ENCODE results near the gene CYRIA. TPM values are rescaled to one million over a fixed set of nuclear protein-coding genes. Genes with fewer than 3 reads are reported as not detected.

Gene CYRIA
- total and polyA plus RNA-seq, 4 donors = 1.3 to 4.3 (median 2.4) TPM

- TF ChIP-seq RXRA (IDR thresholded peaks at IDR 0.05) (no peak), FOXA2 (IDR thresholded peaks at IDR 0.05) (no peak), FOXA1 (IDR thresholded peaks at IDR 0.05) (no peak)
Measured at GRCh38 chr2:16628314-16628713, 37.3 kb downstream of the CYRIA start (continued).

GRCh38 chr2:16626997-16627605 is 38.5 kb downstream of the CYRIA start:
- TF ChIP-seq RAD21 (IDR thresholded peaks at IDR 0.05) (no peak), TAF1 (conservative IDR thresholded peaks at IDR 0.05) (no peak), REST (IDR thresholded peaks at IDR 0.05) (no peak)
- 81% methylated on average over 6 of the region's 6 CpGs for WGBS
- H3K27ac ChIP-seq (ENCODE audit: low read depth in 1 of 2, low read length in 2 of 2) = peak overlapping the region; percentile 67 to 69
- no peaks in the 10 kb centered on the region for H3K27me3 ChIP-seq (ENCODE audit: control insufficient read depth in 4 of 4, insufficient read depth in 4 of 4, low read length in 3 of 4)
- peaks cover 3 to 34% (median 19%) of the 10 kb centered on the region in 4 donors for H3K4me1 ChIP-seq (ENCODE audit: control insufficient read depth in 4 of 4, insufficient read depth in 4 of 4, low read length in 3 of 4)
- no peak overlapping the region for H3K9ac ChIP-seq (ENCODE audit: low read depth in 1 of 2, low read length in 2 of 2)
- no peak for DNase-seq (ENCODE audit: low spot score)
- H3K36me3 ChIP-seq (ENCODE audit: control insufficient read depth in 4 of 4, insufficient read depth in 3 of 4, low read depth in 1 of 4, low read length in 3 of 4) = no peaks in the 10 kb centered on the region
- no peaks in the 10 kb centered on the region for H3K9me3 ChIP-seq (ENCODE audit: control insufficient read depth in 4 of 4, low read length in 3 of 4)
- no peak overlapping the region for H3K4me3 ChIP-seq (ENCODE audit: low read depth in 1 of 3, low read length in 3 of 3)

GRCh38 chr2:16626497-16626896 is 39.1 kb downstream of the CYRIA start:
- peaks cover 3 to 34% (median 19%) of the 10 kb centered on the region in 4 donors for H3K4me1 ChIP-seq (ENCODE audit: control insufficient read depth in 4 of 4, insufficient read depth in 4 of 4, low read length in 3 of 4)
- H3K27me3 ChIP-seq (ENCODE audit: control insufficient read depth in 4 of 4, insufficient read depth in 4 of 4, low read length in 3 of 4) = no peaks in the 10 kb centered on the region
- H3K36me3 ChIP-seq (ENCODE audit: control insufficient read depth in 4 of 4, insufficient read depth in 3 of 4, low read depth in 1 of 4, low read length in 3 of 4) = no peaks in the 10 kb centered on the region
- H3K27ac ChIP-seq (ENCODE audit: low read depth in 1 of 2, low read length in 2 of 2) = peak overlapping the region; percentile 67 to 69
- no peak overlapping the region for H3K4me3 ChIP-seq (ENCODE audit: low read depth in 1 of 3, low read length in 3 of 3)
- H3K9ac ChIP-seq (ENCODE audit: low read depth in 1 of 2, low read length in 2 of 2) = no peak overlapping the region
- no peaks in the 10 kb centered on the region for H3K9me3 ChIP-seq (ENCODE audit: control insufficient read depth in 4 of 4, low read length in 3 of 4)
- no peak for DNase-seq (ENCODE audit: low spot score)
- TF ChIP-seq ZBTB33 (IDR thresholded peaks at IDR 0.05) = no peak
- TF ChIP-seq SP1 (IDR thresholded peaks at IDR 0.05) = no peak
- no peak for TF ChIP-seq RXRA (IDR thresholded peaks at IDR 0.05)
- no peak for TF ChIP-seq HNF4A (conservative IDR thresholded peaks at IDR 0.05)
- no peak for TF ChIP-seq MAX (IDR thresholded peaks at IDR 0.05)
- TF ChIP-seq HNF4G (IDR thresholded peaks at IDR 0.05) = no peak
- no peak for TF ChIP-seq JUND (IDR thresholded peaks at IDR 0.05)
- no peak for TF ChIP-seq CTCF (IDR thresholded peaks at IDR 0.05; ENCODE audit: low read depth, low read length, missing input control)
- TF ChIP-seq RAD21 (IDR thresholded peaks at IDR 0.05) = no peak
- no peak for TF ChIP-seq FOXA1 (IDR thresholded peaks at IDR 0.05)
- TF ChIP-seq FOXA2 (IDR thresholded peaks at IDR 0.05) = no peak
- TF ChIP-seq EGR1 (IDR thresholded peaks at IDR 0.05; ENCODE audit: low read depth in 2 of 2) = no peak
- no peak for TF ChIP-seq ATF3 (IDR thresholded peaks at IDR 0.05)
- TF ChIP-seq NR2F2 (IDR thresholded peaks at IDR 0.05) = no peak
- TF ChIP-seq REST (IDR thresholded peaks at IDR 0.05) = no peak
- no peak for TF ChIP-seq TAF1 (conservative IDR thresholded peaks at IDR 0.05)
- WGBS = 77% methylated on average over 3 of the region's 3 CpGs

All from liver (tissue), 9 donors.